GM18951 (cell line): Measurements from ENCODE around the gene RDH16.
"Not testable (repeated sequence)": the region's sequence is repeated elsewhere in the genome, so short reads cannot be mapped to it uniquely, and the experiment has no call there.

Experiments
- POLR2A ChIP-seq: IDR thresholded peaks from 4 replicates; pipeline ENCODE4 v1.6.1; 2011; ENCODE audit warnings: mild to moderate bottlenecking; ENCODE audit not compliant: insufficient read length, insufficient read depth; ENCODE audit errors: extremely low read depth
- in situ Hi-C: fragments of 300-500 bp; cut with MboI; formaldehyde crosslinking; loops from one replicate; pipeline ENCODE4 v1.12.0; 2022; ENCODE audit warnings: low sequenced_read_pairs, mixed read lengths, inconsistent platforms; ENCODE audit not compliant: unreplicated experiment

The RDH16 gene

GRCh38 chr12:56914724-56915123, 42.7 kb downstream of the RDH16 start:
- TF ChIP-seq POLR2A, result no peak
- in situ Hi-C loops, result no loop called here

GRCh38 chr12:56914256-56914655, 43.2 kb downstream of the RDH16 start:
- in situ Hi-C loops, result no loop called here
- TF ChIP-seq POLR2A, result no peak

GRCh38 chr12:56909403-56909802, 48.0 kb downstream of the RDH16 start:
- in situ Hi-C loops, result not testable (repeated sequence)

- in situ Hi-C loops, result no loop called here
- TF ChIP-seq POLR2A, result no peak
Measured at GRCh38 chr12:56908136-56908535, 49.3 kb downstream of the RDH16 start.

GRCh38 chr12:56905852-56906251, 51.6 kb downstream of the RDH16 start:
- no peak for TF ChIP-seq POLR2A
- in situ Hi-C loops, result no loop called here

- in situ Hi-C loops, result no loop called here
Measured at GRCh38 chr12:56903374-56903773, 54.0 kb downstream of the RDH16 start.

More at GRCh38 chr12:56903374-56903773, 54.0 kb downstream of the RDH16 start:
- TF ChIP-seq POLR2A, result no peak
